Neutrophil (primary cell): ENCODE results near the gene FCHO2.
"Not testable (repeated sequence)": the region's sequence is repeated elsewhere in the genome, so short reads cannot be mapped to it uniquely, and the experiment has no call there.

ENCODE experiments used
- H3K27ac ChIP-seq: fragments of 200-600 bp; sonication (generic); 2 replicates; pipeline ENCODE4 v1.5.1; 2016; ENCODE audit warnings: mild to moderate bottlenecking, moderate library complexity
- H3K27me3 ChIP-seq: fragments of 200-600 bp; sonication (generic); 2 replicates; pipeline ENCODE4 v1.6.0; 2016; ENCODE audit warnings: mild to moderate bottlenecking
- H3K36me3 ChIP-seq: fragments of 200-600 bp; sonication (generic); 2 replicates; pipeline ENCODE4 v1.5.1; 2017
- H3K4me1 ChIP-seq, 2 experiments: fragments of 200-600 bp in 1 of 2; sonication (generic) in 1 of 2; 1 replicate in 1 of 2; 2 replicates in 1 of 2; pipeline versions ENCODE4 v1.5.1 to v1.6.1; 2013 to 2016; ENCODE audit warnings: low read depth in 1 of 2, low read length in 1 of 2, mild to moderate bottlenecking in 1 of 2, moderate library complexity in 1 of 2; ENCODE audit not compliant: control insufficient read depth in 1 of 2, insufficient read depth in 1 of 2
- H3K4me3 ChIP-seq, 2 experiments: fragments of 200-600 bp in 1 of 2; sonication (generic) in 1 of 2; 1 replicate in 1 of 2; 2 replicates in 1 of 2; pipeline ENCODE4 v1.5.1; 2013 to 2016; ENCODE audit warnings: low read depth in 1 of 2, low read length in 1 of 2, mild to moderate bottlenecking in 1 of 2, moderate library complexity in 1 of 2
- H3K9me3 ChIP-seq: fragments of 200-600 bp; sonication (generic); 2 replicates; pipeline ENCODE4 v1.5.1; 2016
- CTCF ChIP-seq: fragments of 200-600 bp; sonication (generic); IDR thresholded peaks from 2 replicates; pipeline ENCODE4 v1.5.1; 2016; ENCODE audit warnings: antibody characterized with exemption

FCHO2 gene

GRCh38 chr5:72921886-72922285 lies 34.0 kb upstream of the FCHO2 start:
- H3K4me1 ChIP-seq = no peaks in the 10 kb centered on the region
- no peaks in the 10 kb centered on the region for H3K27me3 ChIP-seq
- H3K9me3 ChIP-seq = no peaks in the 10 kb centered on the region
- no peak overlapping the region for H3K27ac ChIP-seq
- no peak overlapping the region for H3K4me3 ChIP-seq
- H3K36me3 ChIP-seq = no peaks in the 10 kb centered on the region
- no peak for TF ChIP-seq CTCF

DNA sequence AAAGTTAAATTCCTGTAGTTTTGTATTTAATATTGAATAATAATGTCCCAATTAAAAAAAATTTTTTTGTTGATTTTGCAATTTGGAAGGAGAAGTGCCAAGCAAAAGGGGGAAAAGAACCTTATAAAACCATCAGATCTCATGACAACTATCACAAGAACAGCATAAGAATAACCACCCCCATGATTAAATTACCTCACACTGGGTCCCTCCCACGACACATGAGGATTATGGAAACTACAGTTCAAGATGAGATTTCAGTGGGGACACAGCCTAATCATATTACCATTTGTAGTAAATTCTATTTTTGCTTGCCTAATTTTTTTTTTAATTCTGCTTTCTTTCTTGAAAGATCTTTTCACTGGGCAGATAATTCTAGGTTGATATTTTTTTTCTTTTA lies 33.4 kb upstream of the FCHO2 start:
- no peak overlapping the region for H3K27ac ChIP-seq
- H3K4me1 ChIP-seq = no peaks in the 10 kb centered on the region

GRCh38 chr5:72925336-72926010 lies 30.4 kb upstream of the FCHO2 start:
- H3K27ac ChIP-seq = no peak overlapping the region
- no peaks in the 10 kb centered on the region for H3K27me3 ChIP-seq
- H3K36me3 ChIP-seq = no peaks in the 10 kb centered on the region
- no peak for TF ChIP-seq CTCF
- H3K9me3 ChIP-seq = no peaks in the 10 kb centered on the region
- H3K4me1 ChIP-seq = no peaks in the 10 kb centered on the region
- no peak overlapping the region for H3K4me3 ChIP-seq

More for the DNA sequence above, 33.4 kb upstream of the FCHO2 start:
- Histone ChIP-seq H3K36me3 (no peaks in the 10 kb centered on the region), H3K9me3 (no peaks in the 10 kb centered on the region), H3K27me3 (no peaks in the 10 kb centered on the region), H3K4me3 (no peak overlapping the region)
- no peak for TF ChIP-seq CTCF

GRCh38 chr5:72932686-72933085 lies 23.2 kb upstream of the FCHO2 start:
- not testable (repeated sequence) for H3K36me3 ChIP-seq, H3K27ac ChIP-seq, H3K27me3 ChIP-seq, H3K9me3 ChIP-seq, H3K4me1 ChIP-seq, H3K4me3 ChIP-seq

DNA sequence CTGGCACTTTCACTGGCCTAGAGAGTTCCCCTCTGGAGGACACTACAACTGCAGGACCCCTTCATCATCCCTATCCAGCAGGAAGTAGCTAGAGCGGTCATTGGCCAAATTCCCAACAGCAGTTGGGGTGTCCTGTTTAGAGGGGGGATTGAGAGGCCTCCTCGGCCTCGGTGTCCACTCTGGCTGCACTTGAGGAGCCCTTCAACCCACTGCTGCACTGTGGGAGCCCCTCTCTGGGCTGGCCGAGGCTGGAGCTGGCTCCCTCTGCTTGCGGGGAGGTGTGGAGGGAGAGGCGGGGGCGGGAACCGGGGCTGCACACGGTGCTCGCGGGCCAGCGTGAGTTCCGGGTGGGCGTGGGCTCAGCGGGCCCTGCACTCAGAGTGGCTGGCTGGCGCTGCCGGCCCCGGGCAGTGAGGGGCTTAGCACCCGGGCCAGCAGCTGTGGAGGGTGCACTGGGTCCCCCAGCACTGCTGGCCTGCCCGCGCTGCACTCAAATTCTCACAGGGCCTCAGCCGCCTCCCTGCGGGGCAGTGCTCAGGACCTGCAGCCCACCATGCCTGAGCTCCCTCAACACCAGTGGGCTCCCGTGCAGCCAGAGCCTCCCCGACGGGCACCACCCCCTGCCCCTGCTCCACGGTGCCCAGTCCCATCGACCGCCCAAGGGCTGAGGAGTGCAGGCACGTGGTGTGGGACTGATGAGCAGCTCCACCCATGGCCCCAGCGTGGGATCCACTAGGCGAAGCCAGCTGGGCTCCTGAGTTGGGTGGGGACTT lies 20.7 kb upstream of the FCHO2 start:
- not testable (repeated sequence) for H3K9me3 ChIP-seq, H3K4me3 ChIP-seq, H3K36me3 ChIP-seq, H3K27ac ChIP-seq, H3K27me3 ChIP-seq
- H3K4me1 ChIP-seq = peaks cover 16 to 17% of the 10 kb centered on the region in 2 experiments

DNA sequence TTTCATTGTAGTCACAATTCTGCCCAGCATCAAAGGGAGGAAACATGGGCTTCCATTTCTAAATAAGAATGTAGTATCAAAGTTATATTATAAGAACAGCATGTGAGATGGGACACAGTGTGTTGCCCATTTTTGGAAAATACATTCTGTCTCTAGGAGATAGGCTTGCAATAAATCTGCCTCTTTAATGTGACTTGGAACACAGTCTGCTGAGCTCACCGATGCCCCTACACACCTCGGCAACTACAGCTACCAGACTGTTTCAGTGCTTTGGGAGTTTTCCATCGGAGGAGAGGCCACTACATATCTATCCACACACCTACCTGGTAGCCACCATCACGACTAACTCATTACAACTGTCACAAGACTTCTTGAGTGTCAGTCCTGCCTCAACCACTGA lies 18.9 kb upstream of the FCHO2 start:
- Histone ChIP-seq H3K36me3 (no peaks in the 10 kb centered on the region), H3K4me3 (no peak overlapping the region)
- TF ChIP-seq CTCF = no peak

More for the DNA sequence above, 18.9 kb upstream of the FCHO2 start:
- H3K27me3 ChIP-seq = no peaks in the 10 kb centered on the region
- H3K9me3 ChIP-seq = no peaks in the 10 kb centered on the region
- peak overlapping the region; percentile 60 for H3K27ac ChIP-seq
- peaks cover 17 to 19% of the 10 kb centered on the region in 2 experiments for H3K4me1 ChIP-seq
